ENCODE results near the gene FCRL4. TPM values are rescaled to one million over a fixed set of nuclear protein-coding genes. Genes with fewer than 3 reads are reported as not detected.

The FCRL4 gene
- polyA plus RNA-seq, 1 experiment = not detected

GRCh38 chr1:157580179-157580827, 17.6 kb downstream of the FCRL4 start:
- ChIA-PET POLR2A (no interaction called here), CTCF (interaction anchor here (0.6 to 3.2 kb wide), 24 partner anchors 8 to 543 kb away, joined by 3 to 25 read pairs (median 4); partner anchors contain the start of gene FCRL4)
- DNase-seq (ENCODE audit: low read depth) = peak; percentile 3
- Histone ChIP-seq H3K27me3 (ENCODE audit: control insufficient read depth, insufficient read depth, low read length) (no peaks in the 10 kb centered on the region), H3K36me3 (ENCODE audit: control insufficient read depth, insufficient read depth, low read length) (no peaks in the 10 kb centered on the region), H3K4me3 (ENCODE audit: low read depth, low read length) (no peak overlapping the region)
- TF ChIP-seq CTCF (IDR thresholded peaks at IDR 0.05; ENCODE audit: insufficient read depth, low read depth, low read length) = peak; percentile 65

DNA sequence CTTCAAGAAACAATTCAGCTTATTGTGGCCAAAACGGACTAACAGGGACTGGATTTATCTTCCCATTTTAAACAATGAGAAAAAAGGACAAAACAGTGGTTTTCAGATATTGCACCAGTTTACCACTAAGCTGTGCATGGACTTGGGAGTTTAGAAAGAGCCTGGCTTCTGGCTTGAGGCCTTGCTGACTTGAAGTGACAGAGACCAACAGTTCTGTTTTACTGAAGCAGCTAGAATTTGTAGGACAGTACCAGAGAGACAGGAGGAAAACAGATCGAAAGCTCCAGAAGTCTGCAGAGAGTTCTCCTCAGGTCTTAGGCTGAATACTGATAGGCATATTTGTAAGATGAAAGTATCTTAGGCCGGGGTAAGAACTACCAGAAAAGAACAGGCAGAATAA, 20.5 kb downstream of the FCRL4 start:
- TF ChIP-seq CTCF (IDR thresholded peaks at IDR 0.05; ENCODE audit: insufficient read depth, low read depth, low read length) = no peak
- ChIA-PET POLR2A (no interaction called here), CTCF (interaction anchor here (1.6 to 2.4 kb wide), 2 partner anchors 10 to 547 kb away, joined by 4 to 7 read pairs; no protein-coding TSS in a partner anchor)
- H3K27me3 ChIP-seq (ENCODE audit: control insufficient read depth, insufficient read depth, low read length) = no peaks in the 10 kb centered on the region
- H3K36me3 ChIP-seq (ENCODE audit: control insufficient read depth, insufficient read depth, low read length) = no peaks in the 10 kb centered on the region
- no peak for DNase-seq (ENCODE audit: low read depth)
- no peak overlapping the region for H3K4me3 ChIP-seq (ENCODE audit: low read depth, low read length)

GRCh38 chr1:157575744-157576143, 22.1 kb downstream of the FCRL4 start:
- no peak for DNase-seq (ENCODE audit: low read depth)
- ChIA-PET CTCF (interaction anchor here (1.3 kb wide), 1 partner anchor 17 kb away, joined by 3 read pairs; no protein-coding TSS in a partner anchor), POLR2A (no interaction called here)
- Histone ChIP-seq H3K36me3 (ENCODE audit: control insufficient read depth, insufficient read depth, low read length) (no peaks in the 10 kb centered on the region), H3K27me3 (ENCODE audit: control insufficient read depth, insufficient read depth, low read length) (no peaks in the 10 kb centered on the region), H3K4me3 (ENCODE audit: low read depth, low read length) (no peak overlapping the region)
- no peak for TF ChIP-seq CTCF (IDR thresholded peaks at IDR 0.05; ENCODE audit: insufficient read depth, low read depth, low read length)

DNA sequence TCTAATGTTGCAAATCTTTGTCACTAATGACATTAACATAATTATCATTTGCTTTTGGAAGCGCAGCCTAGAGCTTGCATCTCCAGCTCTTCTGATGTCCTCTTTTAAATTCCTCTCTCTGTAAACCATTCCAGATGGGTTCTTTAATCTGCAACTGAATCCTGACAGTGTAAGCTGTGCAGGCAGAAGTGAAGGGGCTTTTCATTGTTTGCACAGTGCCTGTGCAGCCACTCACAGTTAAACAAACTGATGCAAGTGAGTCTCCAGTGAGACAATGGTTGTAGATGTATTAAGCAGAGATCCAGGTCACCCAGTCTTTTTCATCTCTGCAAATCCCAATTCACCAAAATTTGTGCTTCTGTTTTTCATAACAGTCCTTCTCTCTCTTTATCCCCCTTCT, 23.0 kb downstream of the FCRL4 start:
- ChIA-PET POLR2A (no interaction called here), CTCF (interaction anchor here (1.3 kb wide), 1 partner anchor 16 kb away, joined by 3 read pairs; no protein-coding TSS in a partner anchor)
- H3K27me3 ChIP-seq (ENCODE audit: control insufficient read depth, insufficient read depth, low read length) = no peaks in the 10 kb centered on the region
- H3K36me3 ChIP-seq (ENCODE audit: control insufficient read depth, insufficient read depth, low read length) = no peaks in the 10 kb centered on the region
- DNase-seq (ENCODE audit: low read depth) = no peak
- TF ChIP-seq CTCF (IDR thresholded peaks at IDR 0.05; ENCODE audit: insufficient read depth, low read depth, low read length) = no peak
- no peak overlapping the region for H3K4me3 ChIP-seq (ENCODE audit: low read depth, low read length)

- H3K36me3 ChIP-seq (ENCODE audit: control insufficient read depth, insufficient read depth, low read length) = no peaks in the 10 kb centered on the region
- H3K4me3 ChIP-seq (ENCODE audit: low read depth, low read length) = no peak overlapping the region
- no peak for TF ChIP-seq CTCF (IDR thresholded peaks at IDR 0.05; ENCODE audit: insufficient read depth, low read depth, low read length)
- POLR2A ChIA-PET = no interaction called here
- DNase-seq (ENCODE audit: low read depth) = no peak
- CTCF ChIA-PET = interaction anchor here (1.9 kb wide), 1 partner anchor 11 kb away, joined by 7 read pairs; no protein-coding TSS in a partner anchor
- no peaks in the 10 kb centered on the region for H3K27me3 ChIP-seq (ENCODE audit: control insufficient read depth, insufficient read depth, low read length)
Observed at GRCh38 chr1:157566484-157567300, 31.2 kb downstream of the FCRL4 start.

Data from BJ (cell line).